HG02973 (cell line): ENCODE results near the gene KLHL24.
"Not testable (repeated sequence)": the region's sequence is repeated elsewhere in the genome, so short reads cannot be mapped to it uniquely, and the experiment has no call there.

ENCODE experiments used
- ATAC-seq: cut with Tn5 transposase; IDR thresholded peaks from one replicate; pipeline ENCODE4 v1.9.1; 2021; ENCODE audit warnings: moderate library complexity; ENCODE audit not compliant: unreplicated experiment

Gene KLHL24

GRCh38 chr3:183695569-183696364 is 60.3 kb downstream of the KLHL24 start:
- ATAC-seq: no peak

GRCh38 chr3:183697123-183697609 is 61.7 kb downstream of the KLHL24 start:
- ATAC-seq: no peak

- peak; percentile 83 for ATAC-seq
These were observed 62.3 kb downstream of the KLHL24 start, which contains the start of gene YEATS2 for GRCh38 chr3:183697610-183698317. TSS of gene YEATS2 (plus strand) at chr3:183697797. CDS start at chr3:183715163, 17,366 bp downstream.

GRCh38 chr3:183698318-183698751 is 62.9 kb downstream of the KLHL24 start:
- ATAC-seq: peak; percentile 15

- no peak for ATAC-seq
These were observed 63.3 kb downstream of the KLHL24 start for GRCh38 chr3:183698756-183699155.

GRCh38 chr3:183699238-183699947 is 64.0 kb downstream of the KLHL24 start:
- ATAC-seq: no peak

- no peak for ATAC-seq
These were observed 66.3 kb downstream of the KLHL24 start for GRCh38 chr3:183701744-183702143.

- not testable (repeated sequence) for ATAC-seq
These were observed 68.5 kb downstream of the KLHL24 start for GRCh38 chr3:183703892-183704291.

- ATAC-seq: no peak
These were observed 74.8 kb downstream of the KLHL24 start for GRCh38 chr3:183710231-183710630.

- no peak for ATAC-seq
These were observed 76.1 kb downstream of the KLHL24 start for GRCh38 chr3:183711516-183711915.

- no peak for ATAC-seq
These were observed 79.2 kb downstream of the KLHL24 start for GRCh38 chr3:183714622-183715021.

GRCh38 chr3:183718012-183718411 is 82.6 kb downstream of the KLHL24 start:
- ATAC-seq: no peak

- ATAC-seq: no peak
These were observed 90.0 kb downstream of the KLHL24 start for GRCh38 chr3:183725387-183725786.

- no peak for ATAC-seq
These were observed 92.8 kb downstream of the KLHL24 start for GRCh38 chr3:183728204-183728603.

GRCh38 chr3:183730361-183730760 is 94.9 kb downstream of the KLHL24 start:
- no peak for ATAC-seq

GRCh38 chr3:183731611-183732010 is 96.2 kb downstream of the KLHL24 start:
- no peak for ATAC-seq

- ATAC-seq: no peak
These were observed 98.1 kb downstream of the KLHL24 start for GRCh38 chr3:183733553-183733952.
